ENCODE data around the gene CCDC171. TPM values are rescaled to one million over a fixed set of nuclear protein-coding genes. Genes with fewer than 3 reads are reported as not detected.

CCDC171 gene
- total and polyA plus RNA-seq, 8 donors = 1.5 to 3.7 (median 2.7) TPM

DNA sequence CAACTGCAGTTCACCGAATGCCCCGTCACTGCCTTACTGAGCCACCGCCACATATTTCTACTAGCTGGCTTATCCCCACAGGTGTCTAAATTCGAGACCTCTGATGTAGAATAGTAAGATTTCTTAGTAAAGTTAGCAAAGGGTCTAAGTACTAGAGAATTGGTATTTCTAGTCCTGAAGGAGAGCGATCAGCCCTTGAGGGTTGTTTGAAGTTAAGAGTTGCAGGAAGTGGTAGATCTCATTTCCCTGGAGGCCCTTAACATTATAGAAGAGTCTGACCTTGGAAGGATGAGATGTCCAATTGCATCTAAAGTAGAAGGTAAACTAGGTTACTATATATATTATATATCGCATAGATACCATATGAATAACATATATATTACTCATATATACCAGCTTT lies 451.8 kb downstream of the CCDC171 start:
- no peak overlapping the region for H3K27ac ChIP-seq
- 89% methylated on average over 6 of the region's 6 CpGs for WGBS, 2 donors
- H3K27me3 ChIP-seq = no peaks in the 10 kb centered on the region
- FAIRE-seq (no peak), DNase-seq (no peak), ATAC-seq (no peak)
- TF ChIP-seq, protein P1, sequence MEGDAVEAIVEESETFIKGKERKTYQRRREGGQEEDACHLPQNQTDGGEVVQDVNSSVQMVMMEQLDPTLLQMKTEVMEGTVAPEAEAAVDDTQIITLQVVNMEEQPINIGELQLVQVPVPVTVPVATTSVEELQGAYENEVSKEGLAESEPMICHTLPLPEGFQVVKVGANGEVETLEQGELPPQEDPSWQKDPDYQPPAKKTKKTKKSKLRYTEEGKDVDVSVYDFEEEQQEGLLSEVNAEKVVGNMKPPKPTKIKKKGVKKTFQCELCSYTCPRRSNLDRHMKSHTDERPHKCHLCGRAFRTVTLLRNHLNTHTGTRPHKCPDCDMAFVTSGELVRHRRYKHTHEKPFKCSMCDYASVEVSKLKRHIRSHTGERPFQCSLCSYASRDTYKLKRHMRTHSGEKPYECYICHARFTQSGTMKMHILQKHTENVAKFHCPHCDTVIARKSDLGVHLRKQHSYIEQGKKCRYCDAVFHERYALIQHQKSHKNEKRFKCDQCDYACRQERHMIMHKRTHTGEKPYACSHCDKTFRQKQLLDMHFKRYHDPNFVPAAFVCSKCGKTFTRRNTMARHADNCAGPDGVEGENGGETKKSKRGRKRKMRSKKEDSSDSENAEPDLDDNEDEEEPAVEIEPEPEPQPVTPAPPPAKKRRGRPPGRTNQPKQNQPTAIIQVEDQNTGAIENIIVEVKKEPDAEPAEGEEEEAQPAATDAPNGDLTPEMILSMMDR (IDR thresholded peaks at IDR 0.05) = no peak
- intact Hi-C loops (cut with DNase I) = no loop called here
- peaks cover 0 to 3% (median 0%) of the 10 kb centered on the region in 4 donors for H3K9me3 ChIP-seq
- no peak overlapping the region for H3K4me3 ChIP-seq
- no peaks in the 10 kb centered on the region for H3K4me1 ChIP-seq
- H3K36me3 ChIP-seq = no peaks in the 10 kb centered on the region

DNA sequence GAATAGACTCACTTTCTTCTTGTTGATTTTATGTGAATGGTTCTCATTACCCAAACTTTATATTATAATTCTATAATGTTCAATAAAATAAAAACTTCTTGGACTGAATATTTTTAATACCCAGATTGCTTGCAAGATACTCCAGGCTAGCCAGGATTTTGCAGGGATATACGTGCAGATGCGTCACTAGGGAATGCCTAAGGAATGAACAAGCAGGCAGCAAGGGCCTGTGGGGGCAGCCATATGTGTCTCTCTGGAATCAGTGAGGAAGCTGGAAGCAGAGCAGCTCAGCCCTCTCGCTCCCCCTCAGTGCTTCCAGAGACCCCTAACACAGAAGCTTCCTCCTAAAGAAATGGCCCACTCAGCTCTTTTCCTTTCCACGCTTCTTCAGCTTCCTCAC lies 457.4 kb downstream of the CCDC171 start:
- Histone ChIP-seq H3K4me3 (no peak overlapping the region), H3K27me3 (no peaks in the 10 kb centered on the region), H3K4me1 (no peaks in the 10 kb centered on the region), H3K27ac (no peak overlapping the region), H3K36me3 (no peaks in the 10 kb centered on the region), H3K9me3 (peaks cover 0 to 2% (median 0%) of the 10 kb centered on the region in 4 donors)
- intact Hi-C loops (cut with DNase I) = no loop called here
- ATAC-seq (no peak), DNase-seq (no peak), FAIRE-seq (no peak)
- TF ChIP-seq, protein P1 (IDR thresholded peaks at IDR 0.05) = no peak
- WGBS, 2 donors = 87 to 91% methylated on average over 4 of the region's 4 CpGs

DNA sequence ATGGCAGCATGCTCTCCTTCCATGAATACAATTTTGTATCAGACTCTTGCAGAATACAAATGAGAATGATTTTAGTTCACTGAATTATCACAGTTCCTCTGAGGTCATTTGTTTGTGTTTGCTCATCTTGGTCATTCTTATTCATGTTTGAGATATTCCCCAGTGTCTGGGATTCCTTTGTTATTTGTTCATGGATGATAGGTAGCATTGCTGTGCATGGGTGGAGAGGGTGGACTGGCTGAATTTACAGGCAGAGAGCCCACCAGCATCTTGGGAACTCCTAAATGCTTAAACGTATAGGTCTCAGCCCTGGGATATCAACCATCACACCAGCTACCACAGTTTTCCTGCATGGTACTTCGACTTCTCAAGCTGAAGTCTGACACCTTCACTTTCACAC lies 459.8 kb downstream of the CCDC171 start:
- TF ChIP-seq, protein P1 (IDR thresholded peaks at IDR 0.05) = no peak
- Histone ChIP-seq H3K9me3 (no peaks in the 10 kb centered on the region), H3K4me3 (no peak overlapping the region), H3K27ac (no peak overlapping the region), H3K36me3 (no peaks in the 10 kb centered on the region), H3K27me3 (no peaks in the 10 kb centered on the region), H3K4me1 (no peaks in the 10 kb centered on the region)
- 58 to 85% methylated on average over 2 of the region's 2 CpGs for WGBS, 2 donors
- intact Hi-C loops (cut with DNase I) = no loop called here
- ATAC-seq (no peak), FAIRE-seq (no peak), DNase-seq (no peak)

DNA sequence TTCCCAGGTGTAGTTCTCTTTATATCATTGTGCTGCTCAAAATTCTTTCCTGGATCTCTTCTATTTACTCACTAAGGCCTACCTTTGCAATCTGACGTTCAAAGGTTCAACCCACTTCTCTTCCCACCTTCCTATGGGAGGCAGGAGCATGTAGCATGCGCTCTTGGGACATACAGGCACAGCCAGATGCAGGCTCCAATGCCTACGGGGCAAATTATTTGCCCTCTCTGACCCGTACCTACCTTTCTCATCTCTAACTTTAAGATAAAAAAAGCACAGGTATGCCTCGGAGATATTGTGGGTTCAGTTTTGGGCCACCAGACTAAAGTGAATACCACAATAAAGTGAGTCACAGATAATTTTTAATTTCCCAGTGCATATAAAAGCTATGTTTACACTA lies 460.5 kb downstream of the CCDC171 start:
- DNase-seq (no peak), ATAC-seq (no peak), FAIRE-seq (no peak)
- H3K36me3 ChIP-seq = no peaks in the 10 kb centered on the region
- intact Hi-C loops (cut with DNase I) = no loop called here
- H3K4me3 ChIP-seq = no peak overlapping the region
- H3K27me3 ChIP-seq = no peaks in the 10 kb centered on the region
- WGBS, 2 donors = 73 to 77% methylated on average over 5 of the region's 5 CpGs
- TF ChIP-seq, protein P1 (IDR thresholded peaks at IDR 0.05) = no peak
- no peaks in the 10 kb centered on the region for H3K4me1 ChIP-seq
- H3K27ac ChIP-seq = no peak overlapping the region
- H3K9me3 ChIP-seq = no peaks in the 10 kb centered on the region

DNA sequence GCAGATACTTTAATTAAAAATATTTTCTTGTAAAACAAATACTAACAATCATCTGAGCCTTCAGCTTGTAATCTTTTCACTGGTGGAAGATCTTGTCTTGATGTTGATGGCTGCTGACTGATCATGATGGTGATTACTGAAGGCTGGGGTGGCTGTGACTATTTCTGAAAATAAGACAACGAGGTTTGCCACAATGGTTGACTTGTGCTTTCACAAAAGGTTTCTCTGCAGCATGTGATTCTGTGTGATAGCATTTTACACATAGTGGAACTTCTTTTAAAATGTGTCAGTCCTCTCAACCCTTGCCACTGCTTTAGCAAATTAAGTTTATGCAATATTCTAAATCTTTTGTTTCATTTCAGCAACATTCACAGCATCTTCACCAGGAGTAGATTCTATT lies 461.0 kb downstream of the CCDC171 start:
- intact Hi-C loops (cut with DNase I) = no loop called here
- H3K27me3 ChIP-seq = no peaks in the 10 kb centered on the region
- H3K36me3 ChIP-seq = no peaks in the 10 kb centered on the region
- TF ChIP-seq, protein P1 (IDR thresholded peaks at IDR 0.05) = no peak
- no peaks in the 10 kb centered on the region for H3K9me3 ChIP-seq
- no peak for FAIRE-seq
- no peak overlapping the region for H3K4me3 ChIP-seq
- 69 to 79% methylated on average over 1 of the region's 1 CpG for WGBS, 2 donors
- DNase-seq = no peak
- H3K4me1 ChIP-seq = no peaks in the 10 kb centered on the region
- no peak overlapping the region for H3K27ac ChIP-seq
- ATAC-seq = no peak
